Fibroblast of lung (primary cell): Measurements from ENCODE around the gene PTPRA. TPM values are rescaled to one million over a fixed set of nuclear protein-coding genes. Genes with fewer than 3 reads are reported as not detected.

Experiments used
- DNase-seq, 2 donors: peaks; one replicate each; pipeline versions ENCODE4 v3.0.0 to v3.0.0-alpha.2; 2010; ENCODE audit warnings: low read depth in 2 of 2
- H2AFZ ChIP-seq: 2 replicates; pipeline ENCODE4 v1.5.1; 2012; ENCODE audit warnings: low read length, control low read depth, inconsistent platforms
- H3K27ac ChIP-seq: 2 replicates; pipeline ENCODE4 v1.5.1; 2011; ENCODE audit warnings: low read length, control low read depth; ENCODE audit not compliant: insufficient read depth
- H3K27me3 ChIP-seq: 2 replicates; pipeline ENCODE4 v1.5.1; 2011; ENCODE audit warnings: mild to moderate bottlenecking, low read length; ENCODE audit not compliant: control insufficient read depth, insufficient read depth
- H3K36me3 ChIP-seq: 2 replicates; pipeline ENCODE4 v1.5.1; 2011; ENCODE audit warnings: low read length; ENCODE audit not compliant: control insufficient read depth, insufficient read depth
- H3K4me1 ChIP-seq: 2 replicates; pipeline ENCODE4 v1.5.1; 2011; ENCODE audit warnings: low read length; ENCODE audit not compliant: control insufficient read depth, insufficient read depth; ENCODE audit errors: extremely low read depth
- H3K4me2 ChIP-seq: 2 replicates; pipeline ENCODE4 v1.5.1; 2011; ENCODE audit warnings: low read length, control low read depth; ENCODE audit not compliant: insufficient read depth; ENCODE audit errors: extremely low read depth
- H3K4me3 ChIP-seq, 4 experiments: fragments of 200-600 bp in 1 of 4; sonication (generic) in 1 of 4; replicated peaks in 1 of 4; 2 replicates each; pipeline ENCODE4 v1.5.1; 2011 to 2016; ENCODE audit warnings: low read length in 4 of 4, low read depth in 3 of 4, mild to moderate bottlenecking in 3 of 4, control low read depth in 2 of 4, inconsistent platforms in 1 of 4, mixed read lengths in 1 of 4; ENCODE audit not compliant: insufficient read depth in 1 of 4; ENCODE audit errors: control extremely low read depth in 1 of 4
- H3K79me2 ChIP-seq: 2 replicates; pipeline ENCODE4 v1.5.1; 2012; ENCODE audit warnings: mild to moderate bottlenecking, low read length, inconsistent platforms; ENCODE audit not compliant: control insufficient read depth, insufficient read depth
- H3K9ac ChIP-seq: 2 replicates; pipeline ENCODE4 v1.5.1; 2011; ENCODE audit warnings: mild to moderate bottlenecking, low read length, control low read depth; ENCODE audit not compliant: insufficient read depth
- H3K9me3 ChIP-seq: 2 replicates; pipeline ENCODE4 v1.5.1; 2012; ENCODE audit warnings: low read depth, low read length; ENCODE audit not compliant: control insufficient read depth, insufficient read depth
- H4K20me1 ChIP-seq: 2 replicates; pipeline ENCODE4 v1.5.1; 2011; ENCODE audit warnings: low read length; ENCODE audit not compliant: control insufficient read depth, insufficient read depth; ENCODE audit errors: extremely low read depth
- CTCF ChIP-seq, 2 donors: IDR thresholded peaks in 1 of 2; conservative IDR thresholded peaks in 1 of 2; 1 replicate in 1 of 2; 2 replicates in 1 of 2; pipeline ENCODE4 v1.5.1; 2011 to 2012; ENCODE audit warnings: low read length in 2 of 2, control low read depth in 1 of 2, inconsistent platforms in 1 of 2, low read depth in 1 of 2, mild to moderate bottlenecking in 1 of 2
- EZH2 ChIP-seq: IDR thresholded peaks from 2 replicates; pipeline ENCODE4 v1.5.1; 2012; ENCODE audit warnings: low read length, control low read depth, mild to moderate bottlenecking; ENCODE audit errors: missing control alignments
- polyA plus RNA-seq, 2 donors: library from polyadenylated mRNA; depleted of rRNA in 1 of 2; stranded (reverse) in 1 of 2; unstranded in 1 of 2; fragments of >200 nt; gene quantifications; 2 replicates each; pipeline ENCODE4 v1.2.1, GENCODE V29; 2011 to 2012; ENCODE audit warnings: missing spikeins in 1 of 2
- total RNA-seq: library from RNA; depleted of rRNA; stranded (reverse); fragments of >200 nt; gene quantifications from 2 replicates; pipeline ENCODE4 v1.2.1, GENCODE V29; 2014

PTPRA gene
- total and polyA plus RNA-seq, 2 donors (not counting 1 experiment from before 2014, with no cell fraction given): 27.9 to 127 TPM

DNA sequence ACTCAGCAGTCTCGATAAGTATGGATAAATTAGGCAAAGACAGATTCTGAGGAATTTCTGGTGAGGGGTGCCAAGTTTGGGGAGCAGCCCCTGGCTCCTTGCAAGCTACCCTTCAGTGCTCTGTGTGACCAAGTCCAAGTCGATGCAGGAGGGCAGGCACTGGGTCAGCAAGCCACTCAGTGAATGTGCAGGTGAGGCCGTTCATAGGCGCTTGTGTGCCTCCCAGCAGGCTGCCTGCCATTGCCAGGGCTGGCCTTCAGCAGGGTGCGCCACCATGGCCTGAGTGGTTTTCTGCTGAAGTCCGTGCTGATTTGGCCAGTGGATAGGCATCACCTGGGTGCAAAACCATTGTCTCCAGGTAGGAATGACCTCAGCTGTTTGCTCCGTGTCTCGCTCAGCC is 166.8 kb downstream of the PTPRA start:
- Histone ChIP-seq H3K9me3 (no peaks in the 10 kb centered on the region), H3K27me3 (no peaks in the 10 kb centered on the region), H3K9ac (no peak overlapping the region), H3K4me2 (no peak overlapping the region), H3K4me3 (no peak overlapping the region), H3K4me1 (peaks cover 10% of the 10 kb centered on the region), H3K79me2 (no peaks in the 10 kb centered on the region), H2AFZ (no peak overlapping the region), H3K27ac (no peak overlapping the region), H4K20me1 (no peaks in the 10 kb centered on the region), H3K36me3 (peaks cover 23% of the 10 kb centered on the region)
- TF ChIP-seq CTCF (conservative IDR thresholded peaks at IDR 0.05 in 1 of 2, IDR thresholded peaks at IDR 0.05 in 1 of 2; ENCODE audit: low read depth in 1 of 2, low read length in 2 of 2) (no peak), EZH2 (no peak)
- DNase-seq: no peak

GRCh38 chr20:3041854-3042409 is 168.7 kb downstream of the PTPRA start:
- Histone ChIP-seq H3K9ac (no peak overlapping the region), H4K20me1 (no peaks in the 10 kb centered on the region), H3K36me3 (peaks cover 16% of the 10 kb centered on the region), H3K27me3 (no peaks in the 10 kb centered on the region), H3K4me1 (peaks cover 11% of the 10 kb centered on the region), H3K4me3 (peak overlapping the region in 2 of 4 experiments; percentile 20 to 41), H2AFZ (no peak overlapping the region), H3K4me2 (peak overlapping the region; percentile 4), H3K9me3 (no peaks in the 10 kb centered on the region), H3K79me2 (peaks cover 5% of the 10 kb centered on the region), H3K27ac (no peak overlapping the region)
- peak; percentile 6 to 61 for DNase-seq
- TF ChIP-seq EZH2 (no peak), CTCF (conservative IDR thresholded peaks at IDR 0.05 in 1 of 2, IDR thresholded peaks at IDR 0.05 in 1 of 2; ENCODE audit: low read depth in 1 of 2, low read length in 2 of 2) (no peak)

DNA sequence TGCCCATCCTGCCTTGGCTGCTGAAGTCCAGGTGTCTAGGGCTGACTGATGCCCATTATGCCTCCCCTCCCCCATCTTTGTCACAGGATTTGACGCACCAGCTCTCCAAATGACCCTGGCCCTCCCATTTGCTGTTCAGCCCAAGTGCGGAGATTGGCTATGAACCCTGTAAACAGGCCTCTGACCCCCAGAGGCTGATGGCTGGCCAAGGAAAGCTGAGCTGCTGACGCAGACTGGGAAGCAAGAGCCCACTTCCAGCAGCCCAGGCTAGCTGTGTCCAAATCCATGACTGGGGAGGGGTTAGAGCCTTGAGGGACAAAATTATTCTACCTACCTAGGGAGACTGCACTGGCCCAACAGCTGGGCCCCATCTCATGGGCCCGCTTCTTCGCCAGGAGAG is 169.3 kb downstream of the PTPRA start:
- no peak overlapping the region for H3K4me3 ChIP-seq
- TF ChIP-seq CTCF (conservative IDR thresholded peaks at IDR 0.05 in 1 of 2, IDR thresholded peaks at IDR 0.05 in 1 of 2; ENCODE audit: low read depth in 1 of 2, low read length in 2 of 2): no peak
- TF ChIP-seq EZH2: no peak
- H3K4me2 ChIP-seq: no peak overlapping the region
- DNase-seq: peak in 1 of 2 donors; percentile 85
- H3K9ac ChIP-seq: no peak overlapping the region
- no peaks in the 10 kb centered on the region for H4K20me1 ChIP-seq
- H3K9me3 ChIP-seq: no peaks in the 10 kb centered on the region
- H3K27ac ChIP-seq: peak overlapping the region; percentile 9
- peaks cover 12% of the 10 kb centered on the region for H3K36me3 ChIP-seq
- peaks cover 7% of the 10 kb centered on the region for H3K79me2 ChIP-seq
- peaks cover 11% of the 10 kb centered on the region for H3K4me1 ChIP-seq
- H3K27me3 ChIP-seq: no peaks in the 10 kb centered on the region
- H2AFZ ChIP-seq: no peak overlapping the region
